NOMO-1 (cell line): ENCODE measurements around the gene SLC25A13.
"Not testable (repeated sequence)": the region's sequence is repeated elsewhere in the genome, so short reads cannot be mapped to it uniquely, and the experiment has no call there.

Experiments used
- DNase-seq, 2 experiments: peaks; one replicate each; lab custom pipeline; 2025; ENCODE audit not compliant: unreplicated experiment in 2 of 2; lab: John Stamatoyannopoulos, UW

SLC25A13 gene

DNA sequence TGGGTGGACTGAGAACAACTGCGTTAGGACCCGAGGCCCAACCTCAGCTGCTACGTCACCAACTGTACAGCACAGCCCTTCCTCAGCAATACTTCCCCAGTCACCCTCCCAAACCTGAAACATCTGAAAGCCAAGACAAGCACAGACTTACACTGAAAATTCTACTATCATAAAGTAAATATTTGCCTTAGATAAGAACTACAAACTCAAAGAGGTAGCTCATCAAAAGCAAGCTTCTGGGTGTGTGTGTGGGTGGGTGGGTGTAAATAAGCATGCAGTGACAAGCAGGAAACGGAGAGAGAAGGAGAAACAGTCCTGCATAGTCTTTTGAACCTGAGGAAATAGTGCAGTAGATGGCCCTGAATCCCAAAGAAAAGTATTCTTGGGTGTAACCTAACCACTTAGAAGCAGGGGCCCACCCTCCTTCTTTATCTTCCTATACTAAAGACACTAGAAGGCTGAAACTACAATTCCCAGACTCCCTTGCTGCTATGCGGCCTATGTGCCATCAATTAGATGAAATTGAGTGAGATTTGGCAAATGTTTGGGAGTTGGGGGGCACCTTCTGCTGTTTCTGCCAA is 18.7 kb downstream of the SLC25A13 start:
- DNase-seq = no peak

DNA sequence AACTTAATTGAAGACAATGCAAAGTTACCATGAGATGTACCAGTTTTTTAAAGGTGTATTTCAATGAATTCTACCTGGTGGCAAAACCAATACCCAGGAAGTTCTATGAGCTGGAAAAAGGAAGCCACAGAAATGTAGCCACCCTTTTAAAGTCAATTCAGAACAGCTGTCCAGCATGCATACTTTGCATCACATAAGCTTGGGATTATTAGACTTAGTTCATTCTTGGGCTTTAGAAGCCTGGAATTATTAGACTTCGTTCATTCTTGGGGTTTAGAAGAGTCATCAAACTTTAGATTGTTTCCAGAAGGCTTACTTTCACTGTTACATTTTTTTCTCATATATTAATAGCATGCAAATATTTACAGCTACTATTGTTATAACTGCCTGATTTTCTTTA is 20.9 kb downstream of the SLC25A13 start:
- DNase-seq = no peak

DNA sequence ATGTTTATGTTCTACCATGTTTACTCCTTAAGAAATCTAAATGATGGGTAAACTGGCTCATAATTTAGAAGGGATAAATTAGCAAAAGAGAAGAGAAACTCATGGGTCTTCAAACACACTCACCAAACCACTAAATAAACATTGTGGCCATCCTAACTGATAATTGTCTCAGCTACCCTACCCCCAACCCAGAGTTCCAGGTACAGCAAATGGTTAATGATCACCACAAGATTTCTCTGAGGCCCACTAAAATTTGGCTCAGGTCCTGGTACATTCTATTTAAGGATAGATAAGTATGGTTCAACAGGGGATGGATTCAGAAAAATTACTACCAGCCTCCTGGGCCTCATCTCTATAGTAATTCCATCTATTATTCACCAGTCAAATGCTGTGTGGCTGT is 21.4 kb downstream of the SLC25A13 start:
- no peak for DNase-seq

DNA sequence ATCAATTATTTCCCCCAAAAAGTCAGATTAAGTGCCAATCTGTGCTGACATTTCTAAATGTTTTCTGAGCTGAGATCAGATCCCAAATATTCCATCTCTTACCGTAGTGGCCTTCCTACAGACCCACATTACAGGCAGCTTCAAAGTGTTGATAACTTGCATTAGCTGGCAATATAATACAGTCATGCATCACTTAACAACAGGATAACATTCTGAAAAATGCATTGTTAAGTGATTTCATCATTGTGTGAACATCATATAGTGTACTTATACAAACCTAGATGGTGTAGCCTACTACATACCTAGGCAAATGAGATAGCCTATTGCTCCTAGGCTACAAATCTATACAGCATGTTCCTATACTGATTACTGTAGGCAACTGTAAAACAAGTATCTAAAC is 22.4 kb downstream of the SLC25A13 start:
- no peak for DNase-seq

DNA sequence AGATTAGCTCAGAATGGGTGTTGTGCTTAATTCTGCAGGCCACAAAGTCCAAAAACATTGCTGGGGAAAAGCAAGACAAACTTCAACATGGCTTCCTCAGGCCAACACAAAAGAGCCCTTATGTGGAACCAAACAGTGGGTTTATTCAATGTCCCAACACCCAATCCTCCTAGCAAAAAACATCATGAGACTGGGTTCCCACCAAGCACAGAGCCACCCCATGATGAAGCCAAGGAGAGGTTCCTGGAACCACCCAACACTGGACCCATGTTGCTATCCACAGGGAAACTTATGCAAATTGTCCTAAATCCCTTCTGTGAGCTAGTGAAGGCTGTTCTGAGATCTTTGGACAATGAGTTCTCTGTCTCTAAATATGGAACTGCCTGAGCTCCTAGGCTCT is 24.0 kb downstream of the SLC25A13 start:
- no peak for DNase-seq

DNA sequence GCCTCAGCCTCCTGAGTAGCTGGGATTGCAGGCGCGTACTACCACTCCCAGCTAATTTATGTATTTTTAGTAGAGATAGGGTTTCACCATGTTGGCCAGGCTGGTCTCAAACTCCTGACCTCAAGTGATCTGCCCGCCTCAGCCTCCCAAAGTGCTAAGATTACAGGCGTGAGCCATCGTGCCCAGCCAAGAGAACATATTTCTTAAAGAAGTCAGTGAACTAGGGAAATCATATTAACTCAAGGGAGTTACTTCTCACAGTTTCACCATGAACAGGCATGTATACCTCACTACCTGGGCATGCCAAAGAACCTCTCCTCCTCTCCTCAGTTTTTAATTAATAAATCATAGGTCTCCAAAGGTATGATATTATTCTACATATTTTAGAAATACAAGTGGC is 24.5 kb downstream of the SLC25A13 start:
- not testable (repeated sequence) for DNase-seq

DNA sequence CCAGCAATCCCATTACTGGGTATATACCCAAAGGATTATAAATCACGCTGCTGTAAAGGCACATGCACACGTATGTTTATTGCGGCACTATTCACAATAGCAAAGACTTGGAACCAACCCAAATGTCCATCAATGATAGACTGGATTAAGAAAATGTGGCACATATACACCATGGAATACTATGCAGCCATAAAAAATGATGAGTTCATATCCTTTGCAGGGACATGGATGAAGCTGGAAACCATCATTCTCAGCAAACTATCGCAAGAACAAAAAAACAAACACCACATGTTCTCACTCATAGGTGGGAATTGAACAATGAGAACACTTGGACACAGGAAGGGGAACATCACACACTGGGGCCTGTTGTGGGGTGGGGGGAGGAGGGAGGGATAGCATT is 28.0 kb downstream of the SLC25A13 start:
- DNase-seq = not testable (repeated sequence)

DNA sequence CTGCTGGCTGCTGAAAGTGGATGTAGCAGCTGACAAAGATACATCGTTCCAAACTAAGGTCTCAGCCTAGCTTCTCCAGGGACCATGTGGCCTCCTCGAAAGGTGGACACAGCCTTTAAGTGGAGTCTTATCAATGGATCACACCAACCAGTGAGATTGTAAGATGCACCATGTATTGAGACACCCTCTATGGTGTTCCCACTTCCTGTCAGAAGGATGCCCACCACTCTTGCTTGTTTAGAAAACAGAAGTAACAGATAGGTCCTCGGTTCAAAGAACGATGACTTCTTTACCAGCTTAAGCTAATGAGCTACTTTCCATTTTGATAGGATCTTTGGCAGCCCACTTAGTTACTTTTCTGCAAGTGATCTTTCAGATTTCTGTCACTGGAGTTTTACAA is 34.3 kb downstream of the SLC25A13 start:
- DNase-seq = no peak

DNA sequence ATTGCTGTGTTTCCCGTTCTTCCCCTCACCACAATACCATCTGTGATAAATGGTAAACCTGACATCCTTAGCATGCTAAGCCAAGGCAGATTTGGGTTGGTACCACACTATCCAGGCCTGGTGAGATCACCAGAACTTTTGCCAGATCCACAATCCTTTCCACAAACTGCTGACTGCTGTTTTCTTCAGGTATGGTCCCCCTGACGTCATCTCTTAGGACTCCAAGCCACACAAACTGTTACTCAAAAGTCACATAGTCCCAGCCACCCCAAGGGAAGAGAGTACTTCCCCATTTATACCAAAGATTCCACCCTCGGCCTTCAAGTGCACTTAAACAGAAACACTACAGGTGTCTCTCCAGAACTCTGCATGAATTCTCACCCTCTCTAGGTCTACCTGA is 34.8 kb downstream of the SLC25A13 start:
- peak; percentile 7 to 25 for DNase-seq

DNA sequence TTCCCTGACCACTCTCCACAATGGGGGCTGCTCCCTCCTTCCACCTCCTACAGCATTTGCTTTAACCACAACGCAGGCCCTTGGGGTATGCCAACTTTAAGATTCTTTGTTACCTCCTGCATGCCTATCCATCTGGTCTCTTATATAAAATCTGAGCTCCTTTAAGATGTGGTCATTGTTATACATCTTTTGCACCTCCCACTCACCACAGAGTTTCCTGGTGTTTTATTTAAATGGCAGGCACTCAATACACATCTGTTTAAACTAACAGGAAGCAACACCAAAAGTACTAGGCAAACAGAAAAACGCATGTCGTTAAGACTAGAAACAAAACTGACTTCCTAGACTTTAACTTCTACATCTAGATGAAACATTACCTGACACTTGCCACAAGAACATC is 36.3 kb downstream of the SLC25A13 start:
- peak in 1 of 2 experiments; percentile 17 for DNase-seq

DNA sequence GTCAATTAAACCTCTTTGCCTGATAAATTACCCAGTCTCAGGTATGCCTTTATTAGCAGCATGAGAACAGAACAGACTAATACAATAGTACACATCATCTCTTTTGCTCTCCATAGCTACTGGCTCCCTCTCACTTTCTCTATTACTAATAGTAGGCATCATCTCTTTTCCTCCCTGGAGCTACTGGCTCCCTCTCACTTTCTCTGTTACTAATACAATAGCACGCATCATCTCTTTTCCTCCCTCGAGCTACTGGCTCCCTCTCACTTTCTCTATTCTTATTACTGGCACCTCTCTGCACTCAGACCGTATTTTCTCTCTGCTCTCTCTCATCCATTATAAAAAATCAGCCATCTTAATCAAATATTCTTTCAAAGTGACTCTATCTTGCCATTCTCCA is 37.1 kb downstream of the SLC25A13 start:
- DNase-seq = no peak

DNA sequence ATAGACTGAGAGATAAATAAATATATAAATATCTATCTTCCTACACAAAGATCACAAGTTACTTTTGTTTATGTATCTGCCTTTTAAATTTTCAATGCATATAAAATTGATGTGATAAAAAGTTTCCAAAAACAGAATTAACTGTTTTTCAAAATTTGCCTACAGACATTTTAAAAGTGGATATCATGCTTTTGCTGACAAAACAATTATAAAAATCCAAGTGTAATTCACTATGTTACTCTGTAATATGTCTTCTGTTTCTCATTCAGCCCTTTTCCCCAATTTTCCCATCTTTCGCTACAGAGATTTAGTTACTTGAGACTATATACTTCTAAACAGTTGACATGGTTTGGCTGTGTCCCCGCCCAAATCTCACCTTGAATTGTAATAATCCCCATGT is 37.7 kb downstream of the SLC25A13 start:
- DNase-seq = no peak

DNA sequence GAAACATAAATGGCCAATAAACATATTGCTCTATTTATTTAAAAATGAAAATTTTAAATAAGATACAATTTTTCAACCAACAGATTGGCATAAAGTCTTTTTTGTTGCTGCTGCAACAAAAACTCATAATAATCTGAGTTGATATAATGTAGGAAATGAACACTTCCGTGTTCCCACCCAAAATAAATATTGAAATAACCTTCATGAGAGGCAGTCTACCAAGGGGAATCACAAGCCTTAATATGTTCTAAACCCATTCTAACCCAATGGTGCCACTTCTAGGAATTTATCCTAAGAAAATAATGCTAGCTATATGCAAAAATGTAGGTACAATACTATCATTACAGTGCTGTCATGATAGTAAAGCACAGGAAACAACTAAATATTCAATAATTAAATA is 39.1 kb downstream of the SLC25A13 start:
- DNase-seq = no peak

DNA sequence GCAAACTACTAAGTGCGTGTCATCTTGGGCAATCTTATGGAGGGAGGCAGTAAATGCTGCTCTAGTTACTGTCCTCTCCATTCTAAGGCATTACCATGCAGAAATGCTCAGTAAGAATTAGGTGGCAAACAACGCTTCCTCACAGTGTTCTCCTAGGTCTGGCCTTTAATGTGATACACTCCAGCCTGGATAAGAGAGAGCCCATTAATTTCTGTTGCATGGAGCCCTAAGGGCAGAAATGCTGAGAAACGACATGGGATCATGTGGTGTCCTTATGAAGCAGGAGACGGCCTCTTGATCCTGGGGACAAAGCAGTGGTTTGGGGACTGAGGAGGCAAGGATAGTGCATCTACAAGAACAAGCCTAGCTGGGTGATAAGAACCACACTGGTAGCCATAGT is 44.0 kb downstream of the SLC25A13 start:
- DNase-seq = no peak

DNA sequence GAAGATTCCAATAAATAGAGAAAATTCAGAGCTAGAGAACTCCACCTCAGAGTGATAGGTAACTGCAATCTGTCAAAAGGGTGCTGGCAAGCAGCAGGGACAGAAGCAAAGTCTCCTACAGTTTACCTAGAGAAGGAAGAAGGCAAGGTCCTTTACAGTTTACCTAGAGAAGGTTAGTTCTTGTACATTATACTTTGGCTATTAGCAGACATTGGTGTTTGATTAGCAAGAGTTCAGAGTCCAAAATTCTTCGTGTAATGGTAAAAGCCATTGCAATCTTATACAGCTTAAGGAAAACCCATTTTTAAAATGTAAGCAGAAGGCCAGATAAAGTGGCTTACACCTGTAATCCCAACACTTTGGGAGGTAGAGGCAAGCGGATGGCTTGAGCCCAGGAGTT is 45.9 kb downstream of the SLC25A13 start:
- DNase-seq = no peak

DNA sequence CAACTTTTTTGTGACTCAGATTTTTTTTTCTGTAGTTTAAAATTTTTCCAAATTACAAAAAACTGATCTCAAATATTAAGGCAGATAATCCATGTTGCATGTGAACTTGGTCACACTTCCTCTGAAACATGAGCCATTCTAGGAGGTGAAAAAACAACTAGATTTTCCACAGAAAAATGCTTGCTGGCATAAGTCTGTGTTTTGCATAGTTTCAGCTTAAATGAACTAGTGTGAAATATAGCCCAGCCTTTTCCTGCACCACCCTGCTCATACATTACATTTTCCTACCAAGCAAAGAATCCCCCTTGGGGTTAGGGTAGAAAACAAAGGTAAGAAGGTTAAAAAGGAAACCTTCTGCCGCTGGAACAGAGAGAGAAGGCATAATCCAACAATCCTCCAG is 48.2 kb downstream of the SLC25A13 start:
- DNase-seq = no peak

DNA sequence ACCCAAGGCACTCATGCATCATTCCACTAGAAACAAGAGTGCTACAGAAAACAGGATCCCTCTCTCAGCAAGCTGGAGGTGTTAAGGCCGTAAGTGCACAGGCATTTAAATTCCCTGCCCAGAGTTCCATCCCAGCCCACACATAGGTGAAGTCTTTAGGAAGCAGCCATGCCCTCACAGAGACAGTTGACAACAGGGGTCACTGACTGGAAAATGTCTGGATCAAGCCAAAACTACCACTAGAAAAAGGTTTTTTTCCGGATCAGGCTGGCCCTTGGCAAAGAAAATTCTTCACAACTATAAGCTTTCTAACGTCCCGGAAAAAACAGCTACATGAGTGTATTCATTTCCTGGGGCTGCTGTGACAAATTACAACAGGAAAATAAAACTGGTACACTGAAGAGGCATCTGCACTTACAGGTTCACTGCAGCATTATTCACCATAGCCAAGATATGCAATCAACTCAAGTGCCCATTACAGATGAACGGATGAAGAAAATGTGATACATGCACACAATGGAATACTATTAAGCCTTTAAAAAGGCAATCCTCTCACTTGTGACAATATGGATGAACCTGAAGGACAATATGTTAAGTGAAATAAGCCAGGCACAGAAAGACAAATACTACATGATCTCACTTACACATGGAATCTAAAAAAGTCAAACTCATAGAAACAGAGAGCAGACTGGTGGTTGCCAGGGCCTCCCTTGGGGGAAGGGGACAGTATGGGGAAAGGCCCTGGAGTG is 52.5 kb downstream of the SLC25A13 start:
- DNase-seq = no peak

DNA sequence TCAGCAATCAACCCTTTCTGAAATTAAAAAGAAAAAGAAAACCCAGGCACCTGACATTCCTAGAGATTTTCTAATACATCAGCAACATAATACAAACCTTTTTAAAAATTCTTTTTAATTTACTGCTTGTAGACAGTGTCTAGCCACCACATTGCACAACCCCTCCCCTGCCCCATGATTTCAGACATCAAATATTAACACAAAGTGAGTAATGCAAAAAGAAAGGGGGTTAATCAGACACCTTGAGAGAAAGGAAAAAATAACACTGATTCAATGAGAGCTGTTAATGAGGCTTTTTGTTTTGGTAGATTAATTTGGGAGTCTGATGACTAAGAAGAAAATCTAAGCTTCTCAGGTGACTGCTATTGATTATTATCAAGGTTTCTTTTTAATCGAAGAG is 55.3 kb downstream of the SLC25A13 start:
- DNase-seq = no peak

DNA sequence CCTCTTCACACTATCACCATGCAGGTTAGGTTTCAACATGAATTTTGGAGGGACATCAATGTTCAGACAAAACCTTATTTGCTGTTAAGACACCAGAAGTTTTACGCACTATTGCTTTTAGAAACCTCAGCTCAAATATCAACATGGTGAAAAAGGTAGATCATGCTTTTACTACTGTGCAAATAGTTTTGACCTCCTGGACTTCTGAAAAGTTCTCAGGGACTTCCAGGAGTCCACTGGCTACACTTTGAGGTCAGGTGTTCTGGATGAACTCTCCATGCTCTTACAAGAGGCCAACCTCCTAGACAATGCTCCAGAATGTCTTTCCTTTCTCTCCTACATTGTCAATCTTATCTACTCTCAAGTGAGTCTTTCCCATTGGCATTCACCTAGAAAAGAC is 55.9 kb downstream of the SLC25A13 start:
- DNase-seq = no peak

DNA sequence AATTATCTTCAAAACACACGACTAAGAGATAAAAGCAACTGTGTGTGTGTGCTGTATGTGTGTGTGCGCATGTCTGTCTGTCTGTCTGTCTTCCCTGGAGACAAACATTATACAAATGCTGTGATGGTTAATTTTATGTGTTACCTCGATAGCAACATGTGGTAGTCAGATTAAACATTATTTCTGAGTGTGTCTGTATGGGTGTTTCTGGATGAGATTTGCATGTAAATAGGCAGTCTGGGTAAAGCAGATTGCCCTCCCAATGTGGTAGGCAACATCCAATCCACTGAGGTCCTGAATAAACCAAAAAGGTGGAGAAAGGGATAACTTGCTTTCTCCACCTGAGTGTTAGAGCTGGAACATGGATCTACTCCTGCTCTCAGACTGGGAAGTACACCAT is 67.9 kb downstream of the SLC25A13 start:
- no peak for DNase-seq

DNA sequence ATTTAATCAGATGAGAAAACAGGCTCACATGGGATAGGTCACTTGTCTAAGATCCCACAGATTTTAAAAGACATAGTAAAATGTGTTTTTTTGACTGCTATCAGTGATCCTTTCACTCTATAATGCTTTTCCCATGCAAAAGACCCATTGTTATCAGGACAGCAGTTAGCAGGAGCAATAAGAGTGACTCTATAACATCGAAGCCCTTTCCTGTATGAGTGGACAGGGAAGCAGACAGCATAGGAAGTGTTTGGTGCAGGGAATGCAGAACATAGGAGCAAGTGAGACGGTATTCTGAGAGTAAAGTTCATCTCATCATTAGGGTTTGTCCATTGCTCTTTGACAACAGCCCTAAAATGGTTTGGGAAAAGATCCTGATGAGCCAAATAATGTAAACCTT is 68.5 kb downstream of the SLC25A13 start:
- no peak for DNase-seq

DNA sequence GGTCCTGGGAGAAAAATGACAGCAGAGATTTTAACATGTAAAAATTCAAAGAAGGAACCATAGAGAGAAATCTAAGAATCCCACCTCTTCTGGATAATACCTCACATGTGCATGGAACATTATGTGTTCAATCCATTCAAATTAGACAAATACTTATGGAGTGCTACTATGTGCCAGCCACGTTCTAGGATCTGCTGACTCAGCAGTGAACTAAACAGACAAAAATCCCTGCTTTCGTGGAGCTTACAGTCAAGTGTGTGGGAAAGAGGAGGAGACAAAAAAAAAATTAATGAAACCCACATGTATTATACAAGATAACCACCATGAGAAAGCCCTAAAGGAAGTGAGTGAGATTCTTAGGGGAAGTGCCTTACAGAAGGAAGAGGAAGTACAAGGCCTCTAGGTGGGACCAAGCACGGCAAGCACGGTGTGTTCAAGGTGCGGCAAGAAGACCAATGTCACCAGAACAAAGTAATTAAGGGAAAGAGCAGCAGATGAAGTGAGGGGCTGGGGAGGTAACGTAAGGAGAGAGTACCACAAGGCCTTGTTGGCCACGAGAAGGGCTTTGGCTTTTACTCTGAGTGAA is 71.0 kb downstream of the SLC25A13 start:
- DNase-seq = peak; percentile 92 to 93
